IMR-90 (cell line): ENCODE measurements around the gene ARHGEF18. TPM values are rescaled to one million over a fixed set of nuclear protein-coding genes. Genes with fewer than 3 reads are reported as not detected.

Source experiments
- ATAC-seq: fragments of 200-7000 bp; cut with Tn5 transposase; 2 replicates; pipeline ENCODE4 v1.9.1; 2020; ENCODE audit warnings: low read depth, mild to moderate bottlenecking, moderate library complexity
- BruUV-seq: library from RNA; stranded (reverse); fragments of 400-500 nt; replicated peaks from 2 replicates; lab custom pipeline; 2021; lab: Mats Ljungman, UMichigan
- CTCF ChIA-PET: fragments of 300-600 bp; formaldehyde crosslinking; extraction: SDS; loops from one replicate; lab custom pipeline; 2021; ENCODE audit warnings: antibody characterized with exemption; lab: Yijun Ruan, JAX
- POLR2A ChIA-PET: fragments of 300-600 bp; sonication (Branson Sonifier 250); formaldehyde crosslinking; loops from one replicate; lab custom pipeline; 2022; ENCODE audit warnings: antibody characterized with exemption; ENCODE audit not compliant: unreplicated experiment; lab: Charles Lee
- DNase-seq: peaks from one replicate; pipeline ENCODE4 v3.0.0; 2013
- H2AFZ ChIP-seq: replicated peaks from 2 replicates; pipeline ENCODE3; 2013; ENCODE audit warnings: low read length, mild to moderate bottlenecking; ENCODE audit not compliant: poor library complexity
- H2AK5ac ChIP-seq: 2 replicates; pipeline ENCODE4 v1.6.1; 2013; ENCODE audit warnings: low read depth, low read length, inconsistent platforms
- H2AK9ac ChIP-seq: replicated peaks from 2 replicates; pipeline ENCODE3; 2013; ENCODE audit warnings: mild to moderate bottlenecking, low read depth, low read length, moderate library complexity; ENCODE audit not compliant: poor library complexity
- H2BK120ac ChIP-seq: 2 replicates; pipeline ENCODE4 v1.6.1; 2013; ENCODE audit warnings: low read depth, low read length, inconsistent platforms
- H2BK15ac ChIP-seq: 3 replicates; pipeline ENCODE4 v1.6.1; 2013; ENCODE audit warnings: low read depth, low read length, inconsistent platforms
- H2BK20ac ChIP-seq: 2 replicates; pipeline ENCODE4 v1.6.1; 2013; ENCODE audit warnings: low read depth, mild to moderate bottlenecking, inconsistent platforms, low read length, moderate library complexity
- H2BK5ac ChIP-seq: 2 replicates; pipeline ENCODE4 v1.6.1; 2013; ENCODE audit warnings: mild to moderate bottlenecking, low read depth, low read length, inconsistent platforms; ENCODE audit not compliant: poor library complexity, severe bottlenecking
- H3K14ac ChIP-seq: replicated peaks from 2 replicates; pipeline ENCODE4 v1.6.1; 2013; ENCODE audit warnings: low read depth, low read length, inconsistent platforms
- H3K18ac ChIP-seq: 2 replicates; pipeline ENCODE4 v1.6.1; 2013; ENCODE audit warnings: low read depth, low read length, control low read depth
- H3K23ac ChIP-seq: 2 replicates; pipeline ENCODE4 v1.6.1; 2013; ENCODE audit warnings: low read depth, low read length, inconsistent platforms
- H3K27ac ChIP-seq: 2 replicates; pipeline ENCODE4 v1.5.1; 2013; ENCODE audit warnings: mild to moderate bottlenecking, control low read depth, low read length; ENCODE audit not compliant: insufficient read depth
- H3K27me3 ChIP-seq: 2 replicates; pipeline ENCODE4 v1.6.1; 2013; ENCODE audit warnings: low read length; ENCODE audit not compliant: control insufficient read depth, insufficient read depth
- H3K36me3 ChIP-seq: 2 replicates; pipeline ENCODE4 v1.6.1; 2013; ENCODE audit warnings: low read length, mixed read lengths; ENCODE audit not compliant: control insufficient read depth, insufficient read depth
- H3K4ac ChIP-seq: 2 replicates; pipeline ENCODE4 v1.6.1; 2013; ENCODE audit warnings: low read depth, low read length, inconsistent platforms
- H3K4me1 ChIP-seq: 2 replicates; pipeline ENCODE4 v1.6.1; 2013; ENCODE audit warnings: low read length, mixed read lengths; ENCODE audit not compliant: control insufficient read depth, insufficient read depth
- H3K4me2 ChIP-seq: 2 replicates; pipeline ENCODE4 v1.6.1; 2013; ENCODE audit warnings: low read depth, mild to moderate bottlenecking, control low read depth, low read length, moderate library complexity
- H3K4me3 ChIP-seq: 2 replicates; pipeline ENCODE4 v1.5.1; 2013; ENCODE audit warnings: low read depth, mild to moderate bottlenecking, control low read depth, low read length, moderate library complexity; ENCODE audit not compliant: insufficient read depth
- H3K56ac ChIP-seq: 2 replicates; pipeline ENCODE4 v1.6.1; 2013; ENCODE audit warnings: low read length, inconsistent platforms; ENCODE audit not compliant: insufficient read depth; ENCODE audit errors: extremely low read depth
- H3K79me1 ChIP-seq, 2 experiments: 2 replicates each; pipeline ENCODE4 v1.6.1; 2013; ENCODE audit warnings: low read length in 2 of 2, inconsistent platforms in 1 of 2, low read depth in 1 of 2
- H3K9ac ChIP-seq: 2 replicates; pipeline ENCODE4 v1.6.1; 2013; ENCODE audit warnings: low read depth, low read length, control low read depth
- H3K9me1 ChIP-seq: 2 replicates; pipeline ENCODE4 v1.6.1; 2013; ENCODE audit warnings: low read length, inconsistent platforms; ENCODE audit not compliant: insufficient read depth
- H3K9me3 ChIP-seq: 2 replicates; pipeline ENCODE4 v1.6.1; 2013; ENCODE audit warnings: low read length; ENCODE audit not compliant: control insufficient read depth, insufficient read depth
- H4K20me1 ChIP-seq: 2 replicates; pipeline ENCODE4 v1.6.1; 2013; ENCODE audit warnings: low read length, inconsistent platforms; ENCODE audit not compliant: insufficient read depth
- H4K5ac ChIP-seq: 2 replicates; pipeline ENCODE4 v1.6.1; 2013; ENCODE audit warnings: mild to moderate bottlenecking, low read depth, low read length, control low read depth
- H4K8ac ChIP-seq, 2 experiments: 2 replicates each; pipeline ENCODE4 v1.6.1; 2013; ENCODE audit warnings: low read depth in 2 of 2, low read length in 2 of 2, control low read depth in 1 of 2, inconsistent platforms in 1 of 2
- H4K91ac ChIP-seq: 2 replicates; pipeline ENCODE4 v1.6.1; 2013; ENCODE audit warnings: low read depth, low read length, inconsistent platforms; ENCODE audit not compliant: insufficient read depth
- NFE2L2 ChIP-seq: fragments of 150-350 bp; IDR thresholded peaks from 2 replicates; pipeline ENCODE4 v1.6.1; 2016; ENCODE audit warnings: low read depth, mild to moderate bottlenecking, low read length
- RFX5 ChIP-seq: IDR thresholded peaks from 2 replicates; pipeline ENCODE4 v1.8.0; 2012; ENCODE audit warnings: low read depth, mild to moderate bottlenecking, low read length, moderate library complexity
- whole genome bisulfite sequencing, 2 experiments: methylation state at CpG; one replicate each; pipeline versions ENCODE4 v1.1.5 to v1.1.7; 2013; ENCODE audit warnings: missing lambda C conversion rate in 2 of 2; ENCODE audit not compliant: insufficient read length in 1 of 2; ENCODE audit errors: extremely low coverage in 2 of 2; 5-methylcytosine and 5-hydroxymethylcytosine counted together
- dilution Hi-C: fragments of 300-500 bp; cut with HindIII; formaldehyde crosslinking; loops from one replicate; pipeline ENCODE4 v1.14.3; 2018; ENCODE audit warnings: low sequenced_read_pairs; ENCODE audit not compliant: unreplicated experiment
- in situ Hi-C: fragments of 300-500 bp; cut with MboI; formaldehyde crosslinking; loops from 3 replicates; pipeline ENCODE4 v1.14.3; 2019; ENCODE audit warnings: low sequenced_read_pairs, inconsistent platforms, mixed read lengths
- intact Hi-C: fragments of 100-400 bp; cut with micrococcal nuclease; formaldehyde crosslinking; loops from 2 replicates; pipeline ENCODE4 v1.10.0; 2022
- polyA plus RNA-seq, 3 experiments: library from polyadenylated mRNA; depleted of rRNA; stranded (reverse); fragments of >200 nt; gene quantifications; 2 replicates each; pipeline ENCODE4 v1.2.3, GENCODE V29; 2012; ENCODE audit warnings: low replicate concordance in 1 of 3
- total RNA-seq: library from RNA; depleted of rRNA; stranded (reverse); fragments of >200 nt; gene quantifications from 2 replicates; pipeline ENCODE4 v1.2.3, GENCODE V29; 2012

The ARHGEF18 gene
- total and polyA plus RNA-seq, 2 of the 4 experiments (the other 2 are of a cell fraction), result 11.6 to 12.4 TPM

- no peak overlapping the region for H2BK120ac ChIP-seq
- no peak overlapping the region for H3K56ac ChIP-seq
- WGBS, 2 experiments, result 22% methylated on average over 6 of the region's 7 CpGs; no CpG with 5 or more reads in 1 of the 2 experiments
- intact Hi-C loops, result loop anchor here (2.0 kb wide), 1 partner anchor 443 kb away; no protein-coding TSS in a partner anchor
- H2AK9ac ChIP-seq, result no peak overlapping the region
- POLR2A ChIA-PET, result interaction anchor here (0.6 kb wide), 1 partner anchor 1950 kb away, joined by 4 read pairs; no protein-coding TSS in a partner anchor
- CTCF ChIA-PET, result interaction anchor here (1.0 to 2.8 kb wide), 4 partner anchors 11 to 254 kb away, joined by 4 to 9 read pairs (median 7); partner anchors contain the start of gene PNPLA6
- H3K14ac ChIP-seq, result no peak overlapping the region
- peaks cover 2% of the 10 kb centered on the region for H3K9me3 ChIP-seq
- no peak overlapping the region for H2BK20ac ChIP-seq
- no peak for DNase-seq
- no peak overlapping the region for H2BK5ac ChIP-seq
- no peak overlapping the region for H2BK15ac ChIP-seq
- no peak overlapping the region for H4K91ac ChIP-seq
- H3K27me3 ChIP-seq, result no peaks in the 10 kb centered on the region; the same call in 1 of the 2 replicates
- H3K4me3 ChIP-seq, result no peak overlapping the region
- H3K79me1 ChIP-seq, result no peaks in the 10 kb centered on the region
- no peaks in the 10 kb centered on the region for H4K20me1 ChIP-seq
- no peak overlapping the region for H4K5ac ChIP-seq
- H3K27ac ChIP-seq, result no peak overlapping the region
- H3K18ac ChIP-seq, result no peak overlapping the region
- no peak overlapping the region for H3K23ac ChIP-seq
- no peaks in the 10 kb centered on the region for H3K36me3 ChIP-seq
- no peak overlapping the region for H2AFZ ChIP-seq
- in situ Hi-C loops, result no loop called here
- TF ChIP-seq NFE2L2 (no peak), RFX5 (no peak)
- no peaks in the 10 kb centered on the region for H3K4me1 ChIP-seq
- H4K8ac ChIP-seq, result no peak overlapping the region
- H2AK5ac ChIP-seq, result no peak overlapping the region
- dilution Hi-C loops, result no loop called here
- no peaks in the 10 kb centered on the region for H3K9me1 ChIP-seq
- no peak overlapping the region for H3K4ac ChIP-seq
- no peak for ATAC-seq
- no TSS peak for BruUV-seq
- H3K9ac ChIP-seq, result no peak overlapping the region
- H3K4me2 ChIP-seq, result no peak overlapping the region
Observed at GRCh38 chr19:7355871-7356270, 7.1 kb downstream of the ARHGEF18 start.
